ENCODE data around the gene COG4.

COG4 gene

GRCh38 chr16:70448075-70448474, 75.3 kb downstream of the COG4 start:
- TF ChIP-seq CTCF (IDR thresholded peaks at IDR 0.05; ENCODE audit: low read depth, low read length, missing control alignments): no peak
- H3K4me3 ChIP-seq (ENCODE audit: low read depth, low read length): no peak overlapping the region
- no peak for DNase-seq (ENCODE audit: low read depth)

GRCh38 chr16:70444249-70445063, 78.9 kb downstream of the COG4 start:
- DNase-seq (ENCODE audit: low read depth): no peak
- no peak overlapping the region for H3K4me3 ChIP-seq (ENCODE audit: low read depth, low read length)
- no peak for TF ChIP-seq CTCF (IDR thresholded peaks at IDR 0.05; ENCODE audit: low read depth, low read length, missing control alignments)

- no peak for TF ChIP-seq CTCF (IDR thresholded peaks at IDR 0.05; ENCODE audit: low read depth, low read length, missing control alignments)
- DNase-seq (ENCODE audit: low read depth): no peak
- no peak overlapping the region for H3K4me3 ChIP-seq (ENCODE audit: low read depth, low read length)
These were observed 81.0 kb downstream of the COG4 start for GRCh38 chr16:70442344-70442743.

GRCh38 chr16:70441406-70441990, 81.9 kb downstream of the COG4 start:
- no peak overlapping the region for H3K4me3 ChIP-seq (ENCODE audit: low read depth, low read length)
- DNase-seq (ENCODE audit: low read depth): no peak
- TF ChIP-seq CTCF (IDR thresholded peaks at IDR 0.05; ENCODE audit: low read depth, low read length, missing control alignments): no peak

- no peak for TF ChIP-seq CTCF (IDR thresholded peaks at IDR 0.05; ENCODE audit: low read depth, low read length, missing control alignments)
- no peak for DNase-seq (ENCODE audit: low read depth)
- H3K4me3 ChIP-seq (ENCODE audit: low read depth, low read length): no peak overlapping the region
These were observed 83.2 kb downstream of the COG4 start for GRCh38 chr16:70440009-70440692.

- peak; percentile 6 for TF ChIP-seq CTCF (IDR thresholded peaks at IDR 0.05; ENCODE audit: low read depth, low read length, missing control alignments)
- H3K4me3 ChIP-seq (ENCODE audit: low read depth, low read length): peak within 1 kb of the TSS; percentile 81
- peak; percentile 78 for DNase-seq (ENCODE audit: low read depth)
These were observed 84.1 kb downstream of the COG4 start, which contains the start of gene ST3GAL2 for GRCh38 chr16:70438969-70439862. TSS of gene ST3GAL2 (minus strand) at chr16:70439100. CDS start at chr16:70398530, 40,570 bp downstream.

All from GM12864 (cell line).